Tongue (tissue), 2 donors: Measurements from ENCODE around the gene IL1R1. TPM values are rescaled to one million over a fixed set of nuclear protein-coding genes. Genes with fewer than 3 reads are reported as not detected.

Experiments
- DNase-seq: peaks from one replicate; pipeline ENCODE4 v3.0.0-alpha.2; 2015
- total RNA-seq: library from RNA; depleted of rRNA; stranded (reverse); fragments of >200 nt; gene quantifications from one replicate; pipeline ENCODE4 v1.2.3, GENCODE V29; 2014

IL1R1 gene
- total RNA-seq, 1 donor from 2014 or later = 16.1 TPM

- no peak for DNase-seq
These were observed 4.2 kb upstream of the IL1R1 start for GRCh38 chr2:102138331-102138730.

GRCh38 chr2:102139851-102140250 is 2.7 kb upstream of the IL1R1 start:
- no peak for DNase-seq

GRCh38 chr2:102140377-102140776 is 2.2 kb upstream of the IL1R1 start:
- DNase-seq = no peak

GRCh38 chr2:102141011-102141943 is 1.3 kb upstream of the IL1R1 start:
- peak; percentile 63 for DNase-seq

- peak; percentile 46 for DNase-seq
These were observed 393 bp downstream of the IL1R1 start for GRCh38 chr2:102142829-102143449.

- DNase-seq = peak; percentile 24
These were observed 972 bp downstream of the IL1R1 start for GRCh38 chr2:102143450-102143985.

- peak; percentile 51 for DNase-seq
These were observed 1.6 kb downstream of the IL1R1 start for GRCh38 chr2:102144128-102144527.

- no peak for DNase-seq
These were observed 2.6 kb downstream of the IL1R1 start for GRCh38 chr2:102145107-102145506.

- DNase-seq = no peak
These were observed 3.4 kb downstream of the IL1R1 start for GRCh38 chr2:102145934-102146333.

- DNase-seq = no peak
These were observed 5.4 kb downstream of the IL1R1 start for GRCh38 chr2:102147935-102148334.

GRCh38 chr2:102149243-102149642 is 6.7 kb downstream of the IL1R1 start:
- DNase-seq = no peak

GRCh38 chr2:102149644-102150455 is 7.3 kb downstream of the IL1R1 start:
- no peak for DNase-seq

GRCh38 chr2:102154364-102154763 is 11.8 kb downstream of the IL1R1 start:
- no peak for DNase-seq

GRCh38 chr2:102154946-102155702 is 12.6 kb downstream of the IL1R1 start:
- no peak for DNase-seq

GRCh38 chr2:102155703-102156515 is 13.4 kb downstream of the IL1R1 start:
- no peak for DNase-seq

- no peak for DNase-seq
These were observed 15.6 kb downstream of the IL1R1 start for GRCh38 chr2:102158011-102158755.

GRCh38 chr2:102159295-102159694 is 16.7 kb downstream of the IL1R1 start:
- no peak for DNase-seq

GRCh38 chr2:102166189-102166845 is 23.8 kb downstream of the IL1R1 start:
- DNase-seq = peak; percentile 64

- no peak for DNase-seq
These were observed 25.7 kb downstream of the IL1R1 start for GRCh38 chr2:102168026-102168771.
